Kidney epithelial cell (primary cell): ENCODE results near the gene NPY4R2. TPM values are rescaled to one million over a fixed set of nuclear protein-coding genes. Genes with fewer than 3 reads are reported as not detected.
"Not testable (repeated sequence)": the region's sequence is repeated elsewhere in the genome, so short reads cannot be mapped to it uniquely, and the experiment has no call there.

Experiments used
- DNase-seq: peaks from one replicate; pipeline ENCODE4 v3.0.0-alpha.2; 2010; ENCODE audit warnings: low read depth
- H3K27me3 ChIP-seq: 2 replicates; pipeline ENCODE4 v1.6.0; 2011; ENCODE audit warnings: low read length; ENCODE audit not compliant: control insufficient read depth, insufficient read depth
- H3K36me3 ChIP-seq: 2 replicates; pipeline ENCODE4 v1.5.1; 2011; ENCODE audit warnings: low read length; ENCODE audit not compliant: control insufficient read depth, insufficient read depth
- H3K4me3 ChIP-seq: 2 replicates; pipeline ENCODE4 v1.5.1; 2011; ENCODE audit warnings: low read depth, mild to moderate bottlenecking, control low read depth, low read length
- total RNA-seq: library from RNA; depleted of rRNA; stranded (reverse); fragments of >200 nt; gene quantifications from 2 replicates; pipeline ENCODE4 v1.2.3, GENCODE V29; 2015

The NPY4R2 gene
- not detected in 2 replicates for total RNA-seq

- H3K36me3 ChIP-seq, DNase-seq, H3K4me3 ChIP-seq, H3K27me3 ChIP-seq: not testable (repeated sequence)
Observed at GRCh38 chr10:47918475-47918874, at the start of gene NPY4R2. TSS of gene NPY4R2 (plus strand) at chr10:47918662. CDS start at chr10:47921988, 3,326 bp downstream.

GRCh38 chr10:47870887-47871286 lies 47.6 kb upstream of the NPY4R2 start:
- not testable (repeated sequence) for H3K27me3 ChIP-seq, H3K4me3 ChIP-seq, DNase-seq, H3K36me3 ChIP-seq

GRCh38 chr10:47871485-47872180 lies 46.8 kb upstream of the NPY4R2 start:
- DNase-seq, H3K4me3 ChIP-seq, H3K27me3 ChIP-seq, H3K36me3 ChIP-seq: not testable (repeated sequence)

- not testable (repeated sequence) for H3K36me3 ChIP-seq, DNase-seq, H3K27me3 ChIP-seq, H3K4me3 ChIP-seq
Observed at GRCh38 chr10:47872236-47872635, 46.2 kb upstream of the NPY4R2 start.

- H3K4me3 ChIP-seq, DNase-seq, H3K36me3 ChIP-seq, H3K27me3 ChIP-seq: not testable (repeated sequence)
Observed at GRCh38 chr10:47884239-47884638, 34.2 kb upstream of the NPY4R2 start.

GRCh38 chr10:47884934-47885333 lies 33.5 kb upstream of the NPY4R2 start:
- H3K27me3 ChIP-seq, DNase-seq, H3K4me3 ChIP-seq, H3K36me3 ChIP-seq: not testable (repeated sequence)

- DNase-seq, H3K36me3 ChIP-seq, H3K27me3 ChIP-seq, H3K4me3 ChIP-seq: not testable (repeated sequence)
Observed at GRCh38 chr10:47886356-47886755, 32.1 kb upstream of the NPY4R2 start.

- not testable (repeated sequence) for H3K36me3 ChIP-seq, H3K27me3 ChIP-seq, H3K4me3 ChIP-seq, DNase-seq
Observed at GRCh38 chr10:47886827-47887226, 31.6 kb upstream of the NPY4R2 start.

- H3K4me3 ChIP-seq, H3K36me3 ChIP-seq, H3K27me3 ChIP-seq, DNase-seq: not testable (repeated sequence)
Observed at GRCh38 chr10:47890737-47891136, 27.7 kb upstream of the NPY4R2 start.

- H3K27me3 ChIP-seq, DNase-seq, H3K4me3 ChIP-seq, H3K36me3 ChIP-seq: not testable (repeated sequence)
Observed at GRCh38 chr10:47892494-47893261, 25.8 kb upstream of the NPY4R2 start.

GRCh38 chr10:47894571-47894970 lies 23.9 kb upstream of the NPY4R2 start:
- H3K4me3 ChIP-seq, DNase-seq, H3K27me3 ChIP-seq, H3K36me3 ChIP-seq: not testable (repeated sequence)

- DNase-seq, H3K36me3 ChIP-seq, H3K4me3 ChIP-seq, H3K27me3 ChIP-seq: not testable (repeated sequence)
Observed at GRCh38 chr10:47897813-47898212, 20.6 kb upstream of the NPY4R2 start.

GRCh38 chr10:47909333-47909732 lies 9.1 kb upstream of the NPY4R2 start:
- DNase-seq, H3K36me3 ChIP-seq, H3K27me3 ChIP-seq, H3K4me3 ChIP-seq: not testable (repeated sequence)

- H3K27me3 ChIP-seq, H3K4me3 ChIP-seq, DNase-seq, H3K36me3 ChIP-seq: not testable (repeated sequence)
Observed at GRCh38 chr10:47910486-47910885, 8.0 kb upstream of the NPY4R2 start.

GRCh38 chr10:47914052-47914451 lies 4.4 kb upstream of the NPY4R2 start:
- H3K27me3 ChIP-seq, DNase-seq: not testable (repeated sequence)

More at GRCh38 chr10:47914052-47914451, 4.4 kb upstream of the NPY4R2 start:
- H3K36me3 ChIP-seq, H3K4me3 ChIP-seq: not testable (repeated sequence)
